ENCODE data around the gene SLC37A4. TPM values are rescaled to one million over a fixed set of nuclear protein-coding genes. Genes with fewer than 3 reads are reported as not detected.

SLC37A4 gene
- total RNA-seq, 1 donor from 2014 or later, result 155 TPM

DNA sequence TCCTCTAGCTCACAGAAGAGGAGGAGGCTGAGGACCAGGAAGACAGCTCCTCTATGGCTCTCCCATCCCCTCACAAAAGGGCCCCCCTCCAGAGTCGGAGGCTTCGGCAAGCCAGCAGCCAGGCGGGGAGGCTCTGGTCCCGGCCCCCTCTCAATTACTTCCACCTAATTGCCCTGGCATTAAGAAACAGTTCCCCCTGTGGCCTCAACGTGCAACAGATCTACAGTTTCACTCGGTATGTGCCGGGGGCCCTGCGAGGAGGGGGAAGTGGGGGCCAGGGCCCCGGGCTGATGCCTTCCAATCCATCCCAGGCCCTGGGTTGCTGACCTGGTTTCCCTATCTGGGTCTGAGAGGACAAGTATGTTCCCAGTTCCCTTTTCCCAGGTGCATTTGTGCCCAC, 51.2 kb downstream of the SLC37A4 start:
- DNase-seq (ENCODE audit: low spot score) (no peak), ATAC-seq (no peak)

DNA sequence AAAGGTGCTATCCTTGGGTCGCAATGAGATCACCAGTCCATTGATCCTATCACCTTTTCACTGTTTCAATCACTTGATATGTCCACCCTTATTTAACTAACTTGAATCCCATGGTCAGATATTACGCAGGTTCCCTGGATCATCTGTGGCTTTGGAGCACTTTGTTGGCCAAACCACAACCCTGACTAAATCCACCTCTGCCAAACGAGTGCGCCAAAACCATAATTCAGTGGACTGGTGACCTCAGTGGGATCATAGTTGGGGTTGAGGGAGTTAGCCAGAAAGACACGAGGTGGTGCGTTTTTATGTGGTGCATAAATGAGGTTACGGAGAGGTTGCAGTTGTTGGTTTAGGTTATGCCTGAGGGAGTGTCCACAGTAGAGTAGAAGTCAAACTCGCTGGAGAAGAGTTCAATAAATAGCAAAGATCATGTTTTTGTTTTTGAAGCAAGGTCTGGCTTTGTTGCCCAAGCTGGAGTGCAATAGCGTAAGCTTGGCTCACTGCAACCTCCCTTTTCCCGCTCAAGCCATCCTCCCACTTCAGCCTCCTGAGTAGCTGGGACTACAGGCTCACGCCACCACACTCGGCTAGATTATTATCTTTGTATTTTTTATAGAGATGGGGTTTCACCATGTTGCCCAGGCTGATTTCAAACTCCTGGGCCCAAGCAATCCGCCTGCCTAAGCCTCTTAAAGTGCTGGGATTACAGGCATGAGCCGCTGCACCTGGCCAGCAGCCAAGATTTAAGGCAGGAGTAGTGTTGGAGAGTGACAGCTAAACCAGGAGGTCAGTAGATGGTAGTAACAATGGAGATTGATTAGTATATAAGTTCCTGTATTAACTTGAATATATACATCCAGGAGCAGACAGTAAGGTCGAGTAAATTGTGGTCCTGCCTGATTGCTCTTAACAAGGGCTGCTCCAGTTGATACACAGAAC, 54.6 kb downstream of the SLC37A4 start:
- peak; percentile 86 for ATAC-seq

More for the DNA sequence above, 54.6 kb downstream of the SLC37A4 start:
- DNase-seq (ENCODE audit: low spot score), result no peak

Other genes with a start within 250 kb of the SLC37A4 start
- 40.1 TPM for gene DDX6, start 239.7 kb downstream of the SLC37A4 start, total RNA-seq
- 0.08 TPM for gene CXCR5, start 147.0 kb downstream of the SLC37A4 start, total RNA-seq
- 24.7 TPM for gene BCL9L, start 105.0 kb downstream of the SLC37A4 start, total RNA-seq
- gene UPK2, start 74.6 kb downstream of the SLC37A4 start, total RNA-seq, result not detected
- not detected for gene FOXR1, start 59.1 kb downstream of the SLC37A4 start, total RNA-seq
- 14.7 TPM for gene CENATAC, start 32.7 kb downstream of the SLC37A4 start, total RNA-seq
- 307 TPM for gene RPS25, start 12.5 kb downstream of the SLC37A4 start, total RNA-seq
- gene TRAPPC4, start 12.1 kb downstream of the SLC37A4 start, total RNA-seq, result 18.0 TPM
- 205 TPM for gene HYOU1, start 26.3 kb upstream of the SLC37A4 start, total RNA-seq
- 8.7 TPM for gene VPS11, start 36.9 kb upstream of the SLC37A4 start, total RNA-seq
- gene HMBS, start 54.0 kb upstream of the SLC37A4 start, total RNA-seq, result 15.1 TPM
- 34.3 TPM for gene DPAGT1, start 71.0 kb upstream of the SLC37A4 start, total RNA-seq
- 9.2 TPM for gene C2CD2L, start 76.5 kb upstream of the SLC37A4 start, total RNA-seq
- 8.9 TPM for gene HINFP, start 90.7 kb upstream of the SLC37A4 start, total RNA-seq
- gene ABCG4, start 118.2 kb upstream of the SLC37A4 start, total RNA-seq, result 0.48 TPM
- gene NLRX1, start 137.8 kb upstream of the SLC37A4 start, total RNA-seq, result 13.1 TPM
- gene NHERF4, start 154.6 kb upstream of the SLC37A4 start, total RNA-seq, result 0.25 TPM
- gene CBL, start 175.5 kb upstream of the SLC37A4 start, total RNA-seq, result 3.2 TPM

Data from left lobe of liver (tissue), 2 donors.